Upper lobe of left lung (tissue), 6 donors: Measurements from ENCODE around the gene APP. TPM values are rescaled to one million over a fixed set of nuclear protein-coding genes. Genes with fewer than 3 reads are reported as not detected.

Experiments
- ATAC-seq, 2 donors: fragments of 200-7000 bp; cut with Tn5 transposase; one replicate each; pipeline ENCODE4 v1.9.1; 2022; ENCODE audit warnings: mild to moderate bottlenecking in 2 of 2, moderate library complexity in 2 of 2; ENCODE audit not compliant: low FRiP score in 2 of 2
- DNase-seq, 2 donors: peaks; one replicate each; pipeline ENCODE4 v3.0.0-alpha.2; 2019 to 2020
- H3K27ac ChIP-seq, 4 donors: fragments of 200-600 bp; sonication (generic); one replicate each; pipeline ENCODE4 v1.5.1; 2016 to 2019
- H3K27me3 ChIP-seq, 4 donors: fragments of 200-600 bp; sonication (generic); one replicate each; pipeline ENCODE4 v1.5.1; 2017 to 2019
- H3K36me3 ChIP-seq, 4 donors: fragments of 200-600 bp; sonication (generic); one replicate each; pipeline ENCODE4 v1.5.1; 2016 to 2019
- H3K4me1 ChIP-seq, 4 donors: fragments of 200-600 bp; sonication (generic); one replicate each; pipeline ENCODE4 v1.5.1; 2018 to 2019
- H3K4me3 ChIP-seq, 4 donors: fragments of 200-600 bp; sonication (generic); one replicate each; pipeline ENCODE4 v1.5.1; 2017 to 2019; ENCODE audit warnings: mild to moderate bottlenecking in 2 of 4, moderate library complexity in 1 of 4
- H3K9me3 ChIP-seq, 4 donors: fragments of 200-600 bp; sonication (generic); one replicate each; pipeline ENCODE4 v1.5.1; 2018 to 2019
- EP300 ChIP-seq, 4 donors: sonication (generic); formaldehyde crosslinking; IDR thresholded peaks; one replicate each; pipeline ENCODE4 v1.5.1; 2017; ENCODE audit warnings: antibody characterized with exemption in 4 of 4, control low read depth in 2 of 4
- POLR2A ChIP-seq, 4 donors: fragments of 450-650 bp; IDR thresholded peaks; one replicate each; pipeline ENCODE4 v1.5.1; 2016 to 2017; ENCODE audit warnings: antibody characterized with exemption in 4 of 4, mild to moderate bottlenecking in 2 of 4
- POLR2AphosphoS5 ChIP-seq, 2 donors: sonication (generic); formaldehyde crosslinking; IDR thresholded peaks; one replicate each; pipeline ENCODE4 v1.5.1; 2017; ENCODE audit warnings: antibody characterized with exemption in 2 of 2
- WGBS, 2 donors: methylation state at CpG; one replicate each; pipeline ENCODE4 v1.1.5; 2017 to 2018; 5-methylcytosine and 5-hydroxymethylcytosine counted together
- total RNA-seq, 6 donors: library from RNA; depleted of rRNA in 4 of 6; stranded (reverse); fragments of >200 nt in 4 of 6; gene quantifications; one replicate each; pipeline versions ENCODE4 v1.1.0 to v1.2.1, GENCODE V29; 2016 to 2021
- TF ChIP-seq, protein P1 (sequence below), 6 experiments: fragments of 450-650 bp in 4 of 6; fragments of 200-600 bp in 2 of 6; sonication (generic) in 2 of 6; IDR thresholded peaks; one replicate each; pipeline ENCODE4 v1.5.1; 2016 to 2019; ENCODE audit warnings: antibody characterized with exemption in 6 of 6
- donor health status: DM: no; HTN: no; CAD: no; lungs with moderate emphysema.
- donor health status: DM: no; HTN: yes; CAD: no; lungs with severe emphysema.

Gene APP
- total RNA-seq, 6 donors from 2014 or later: 177 to 444 (median 391) TPM

DNA sequence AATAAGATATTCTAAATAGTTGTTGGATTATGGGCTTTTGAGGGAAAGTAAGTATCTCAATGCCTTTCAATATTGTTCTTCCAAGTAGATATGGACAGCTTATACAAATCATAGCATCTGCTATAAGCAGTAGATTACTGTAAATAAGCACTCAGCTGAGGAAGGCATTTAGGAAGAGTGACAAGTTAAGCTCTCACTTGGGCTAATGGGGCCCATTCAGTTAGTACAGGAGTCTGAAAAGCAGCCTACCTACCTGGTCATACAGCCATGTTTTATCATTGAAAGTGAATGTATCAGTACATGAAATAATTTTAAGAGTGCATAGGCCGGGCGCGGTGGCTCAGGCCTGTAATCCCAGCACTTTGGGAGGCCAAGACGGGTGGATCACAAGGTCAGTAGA, 73.1 kb downstream of the APP start:
- Histone ChIP-seq H3K9me3 (no peaks in the 10 kb centered on the region), H3K36me3 (no peaks in the 10 kb centered on the region), H3K4me1 (no peaks in the 10 kb centered on the region), H3K27ac (no peak overlapping the region), H3K27me3 (no peaks in the 10 kb centered on the region), H3K4me3 (no peak overlapping the region)
- DNase-seq (no peak), ATAC-seq (no peak)
- 95 to 99% methylated on average over 4 of the region's 4 CpGs for WGBS, 2 donors
- no peak for TF ChIP-seq POLR2A (IDR thresholded peaks at IDR 0.05)
- no peak for TF ChIP-seq EP300 (IDR thresholded peaks at IDR 0.05)
- TF ChIP-seq, protein P1, sequence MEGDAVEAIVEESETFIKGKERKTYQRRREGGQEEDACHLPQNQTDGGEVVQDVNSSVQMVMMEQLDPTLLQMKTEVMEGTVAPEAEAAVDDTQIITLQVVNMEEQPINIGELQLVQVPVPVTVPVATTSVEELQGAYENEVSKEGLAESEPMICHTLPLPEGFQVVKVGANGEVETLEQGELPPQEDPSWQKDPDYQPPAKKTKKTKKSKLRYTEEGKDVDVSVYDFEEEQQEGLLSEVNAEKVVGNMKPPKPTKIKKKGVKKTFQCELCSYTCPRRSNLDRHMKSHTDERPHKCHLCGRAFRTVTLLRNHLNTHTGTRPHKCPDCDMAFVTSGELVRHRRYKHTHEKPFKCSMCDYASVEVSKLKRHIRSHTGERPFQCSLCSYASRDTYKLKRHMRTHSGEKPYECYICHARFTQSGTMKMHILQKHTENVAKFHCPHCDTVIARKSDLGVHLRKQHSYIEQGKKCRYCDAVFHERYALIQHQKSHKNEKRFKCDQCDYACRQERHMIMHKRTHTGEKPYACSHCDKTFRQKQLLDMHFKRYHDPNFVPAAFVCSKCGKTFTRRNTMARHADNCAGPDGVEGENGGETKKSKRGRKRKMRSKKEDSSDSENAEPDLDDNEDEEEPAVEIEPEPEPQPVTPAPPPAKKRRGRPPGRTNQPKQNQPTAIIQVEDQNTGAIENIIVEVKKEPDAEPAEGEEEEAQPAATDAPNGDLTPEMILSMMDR (IDR thresholded peaks at IDR 0.05): no peak
- no peak for TF ChIP-seq POLR2AphosphoS5 (IDR thresholded peaks at IDR 0.05)

DNA sequence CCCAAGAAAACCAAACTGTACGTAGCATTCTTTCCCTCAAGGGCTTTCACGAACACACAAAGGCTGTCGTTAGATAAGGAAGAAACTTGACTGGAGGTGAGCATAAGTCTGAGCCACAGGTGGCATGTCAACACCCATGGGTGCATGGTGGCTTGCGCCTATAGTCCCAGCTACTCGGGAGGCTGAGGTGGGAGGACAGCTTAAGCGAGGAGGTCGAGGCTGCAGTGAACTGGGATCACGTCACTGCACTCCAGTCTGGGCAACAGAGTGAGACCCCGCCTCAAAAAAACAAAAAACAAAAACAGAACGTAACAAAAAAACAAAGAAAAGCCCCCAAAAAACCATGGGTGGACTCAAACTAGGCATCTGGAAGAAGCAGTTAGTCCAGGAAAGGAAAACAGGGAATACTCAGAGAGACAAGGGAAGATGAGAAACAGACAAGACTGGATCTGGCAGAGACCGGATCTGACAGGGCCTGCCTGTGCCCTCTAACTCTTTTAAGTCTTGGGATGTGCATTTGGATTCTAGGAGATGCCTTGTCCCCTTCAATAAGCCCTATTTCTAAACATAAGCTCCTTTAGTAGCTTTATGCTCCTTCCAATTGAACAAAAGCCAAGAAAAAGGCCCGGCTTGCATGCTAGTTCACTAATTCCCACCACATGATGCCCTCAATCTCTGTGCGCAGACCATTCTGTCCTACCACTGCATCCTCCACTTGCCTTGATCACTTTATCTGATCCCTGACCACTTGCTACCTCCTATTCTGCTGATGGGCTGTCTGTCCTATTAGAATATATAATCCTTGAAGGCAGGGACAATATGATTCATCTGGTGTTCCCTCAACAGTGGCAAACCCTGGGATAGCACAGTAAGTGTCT, 73.8 kb downstream of the APP start:
- Histone ChIP-seq H3K27ac (no peak overlapping the region), H3K27me3 (no peaks in the 10 kb centered on the region), H3K9me3 (no peaks in the 10 kb centered on the region), H3K4me3 (no peak overlapping the region), H3K4me1 (no peaks in the 10 kb centered on the region), H3K36me3 (no peaks in the 10 kb centered on the region)
- no peak for DNase-seq
- 94% methylated on average over 13 of the region's 13 CpGs for WGBS, 2 donors
- ATAC-seq: no peak
- TF ChIP-seq POLR2A (IDR thresholded peaks at IDR 0.05) (no peak), POLR2AphosphoS5 (IDR thresholded peaks at IDR 0.05) (no peak)

DNA sequence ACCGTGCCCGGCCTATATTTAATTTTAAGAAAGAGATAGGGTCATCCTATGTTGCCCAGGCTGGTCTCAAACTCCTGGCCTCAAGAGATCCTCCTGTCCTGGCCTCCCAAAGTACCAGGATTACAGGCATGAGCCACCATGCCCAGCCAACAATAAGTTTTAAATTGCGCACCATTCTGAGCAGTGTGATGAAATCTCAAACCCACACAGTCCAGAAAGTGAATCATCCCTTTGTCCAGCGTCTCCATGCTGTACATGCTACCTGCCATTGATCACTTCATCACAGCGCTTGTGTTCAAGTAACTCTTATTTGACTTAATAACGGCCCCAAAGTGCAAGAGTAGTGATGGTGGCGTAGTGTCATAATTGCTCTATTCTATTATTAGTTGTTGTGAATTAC, 75.4 kb downstream of the APP start:
- no peak for DNase-seq
- no peak for ATAC-seq
- Histone ChIP-seq H3K9me3 (no peaks in the 10 kb centered on the region), H3K4me3 (no peak overlapping the region), H3K36me3 (no peaks in the 10 kb centered on the region), H3K27ac (no peak overlapping the region), H3K27me3 (no peaks in the 10 kb centered on the region), H3K4me1 (no peaks in the 10 kb centered on the region)
- no peak for TF ChIP-seq POLR2A (IDR thresholded peaks at IDR 0.05)
- TF ChIP-seq POLR2AphosphoS5 (IDR thresholded peaks at IDR 0.05): no peak
- TF ChIP-seq, protein P1 (IDR thresholded peaks at IDR 0.05): no peak
- TF ChIP-seq EP300 (IDR thresholded peaks at IDR 0.05): no peak
- 98 to 99% methylated on average over 7 of the region's 7 CpGs for WGBS, 2 donors

DNA sequence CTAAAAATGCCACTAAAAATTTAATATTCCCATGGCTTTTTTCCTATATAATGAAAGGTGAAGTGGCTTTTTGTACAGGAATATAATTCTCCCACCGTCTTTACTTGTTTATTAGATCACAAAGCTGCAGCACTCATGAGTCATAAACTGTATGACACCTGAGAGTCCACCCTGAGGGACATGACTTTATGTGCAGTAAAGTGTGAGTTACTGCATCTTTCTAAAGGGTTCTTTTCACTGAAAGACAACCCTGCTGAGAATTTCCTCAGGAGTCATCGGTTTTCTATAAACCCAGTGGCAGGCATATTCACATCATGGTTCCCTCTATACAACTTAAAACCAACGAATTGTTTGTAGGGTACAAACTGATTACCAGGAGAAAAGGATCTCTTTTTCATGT, 77.4 kb downstream of the APP start:
- 65 to 81% methylated on average over 3 of the region's 3 CpGs for WGBS, 2 donors

DNA sequence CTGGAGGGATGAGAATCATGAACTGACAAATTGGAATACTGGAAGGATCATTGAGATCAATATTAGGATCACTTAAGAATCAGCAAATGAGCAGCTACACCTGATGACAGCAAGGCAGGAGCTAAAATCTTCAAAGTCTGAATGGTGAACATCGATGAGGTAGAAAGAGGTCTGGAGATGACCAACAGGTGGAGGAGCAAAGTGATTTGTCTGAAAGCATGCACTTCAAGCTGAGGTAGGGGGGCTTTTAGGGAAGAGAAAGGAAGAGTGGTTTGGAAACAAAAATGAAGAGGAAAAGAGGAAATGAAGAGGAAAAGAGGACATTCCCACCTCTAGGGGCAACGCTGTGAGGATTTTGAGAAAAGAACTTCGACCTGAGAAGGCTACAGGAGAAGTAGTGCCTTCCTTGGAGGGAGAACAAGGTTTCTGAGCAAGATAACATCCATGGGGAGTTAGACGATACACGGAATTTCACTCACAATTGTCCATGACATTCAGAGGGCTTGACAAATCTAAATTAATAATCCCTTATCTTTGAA, 79.0 kb downstream of the APP start:
- DNase-seq (no peak), ATAC-seq (no peak)
- H3K9me3 ChIP-seq: no peaks in the 10 kb centered on the region
- WGBS, 2 donors: 91 to 92% methylated on average over 5 of the region's 5 CpGs
- H3K27ac ChIP-seq: no peak overlapping the region
- no peaks in the 10 kb centered on the region for H3K4me1 ChIP-seq
- H3K27me3 ChIP-seq: no peaks in the 10 kb centered on the region
- no peak overlapping the region for H3K4me3 ChIP-seq
- TF ChIP-seq POLR2AphosphoS5 (IDR thresholded peaks at IDR 0.05) (no peak), POLR2A (IDR thresholded peaks at IDR 0.05) (no peak), EP300 (IDR thresholded peaks at IDR 0.05) (no peak)
- TF ChIP-seq, protein P1 (IDR thresholded peaks at IDR 0.05): no peak
- peaks cover 0 to 12% (median 0%) of the 10 kb centered on the region in 4 donors for H3K36me3 ChIP-seq

More for the DNA sequence above, 77.4 kb downstream of the APP start:
- ATAC-seq: no peak
- Histone ChIP-seq H3K4me1 (no peaks in the 10 kb centered on the region), H3K27me3 (no peaks in the 10 kb centered on the region), H3K36me3 (peaks cover 0 to 12% (median 0%) of the 10 kb centered on the region in 4 donors), H3K9me3 (no peaks in the 10 kb centered on the region), H3K27ac (no peak overlapping the region), H3K4me3 (no peak overlapping the region)
- DNase-seq: no peak
- TF ChIP-seq POLR2AphosphoS5 (IDR thresholded peaks at IDR 0.05) (no peak), EP300 (IDR thresholded peaks at IDR 0.05) (no peak)
- TF ChIP-seq, protein P1 (IDR thresholded peaks at IDR 0.05): no peak
